Tibial nerve (tissue), 4 donors: ENCODE data around the gene PHOX2A.
"Not testable (repeated sequence)": the region's sequence is repeated elsewhere in the genome, so short reads cannot be mapped to it uniquely, and the experiment has no call there.

ENCODE experiments used
- EP300 ChIP-seq, 2 donors: sonication (generic); formaldehyde crosslinking; IDR thresholded peaks; one replicate each; pipeline ENCODE4 v1.6.1; 2017; ENCODE audit warnings: antibody characterized with exemption in 2 of 2, mild to moderate bottlenecking in 1 of 2
- POLR2A ChIP-seq, 2 donors: fragments of 450-650 bp; IDR thresholded peaks; one replicate each; pipeline ENCODE4 v1.6.1; 2017; ENCODE audit warnings: antibody characterized with exemption in 2 of 2, mild to moderate bottlenecking in 2 of 2, moderate library complexity in 2 of 2
- TF ChIP-seq, protein P1 (sequence below), 5 experiments: fragments of 200-600 bp in 3 of 5; fragments of 450-650 bp in 2 of 5; sonication (generic) in 3 of 5; IDR thresholded peaks; one replicate each; pipeline ENCODE4 v1.5.1; 2016 to 2019; ENCODE audit warnings: antibody characterized with exemption in 5 of 5, mild to moderate bottlenecking in 3 of 5, moderate library complexity in 2 of 5

DNA sequence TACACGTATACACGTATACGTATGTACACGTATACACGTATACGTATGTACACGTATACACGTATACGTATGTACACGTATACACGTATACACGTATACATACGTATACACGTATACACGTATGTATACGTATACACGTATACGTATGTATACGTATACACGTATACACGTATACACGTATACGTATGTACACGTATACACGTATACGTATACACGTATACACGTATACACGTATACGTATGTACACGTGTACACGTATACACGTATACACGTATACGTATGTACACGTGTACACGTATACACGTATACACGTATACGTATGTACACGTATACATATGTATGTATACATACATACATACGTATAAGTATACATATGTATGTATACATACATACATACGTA is 42.5 kb downstream of the PHOX2A start:
- TF ChIP-seq, protein P1, sequence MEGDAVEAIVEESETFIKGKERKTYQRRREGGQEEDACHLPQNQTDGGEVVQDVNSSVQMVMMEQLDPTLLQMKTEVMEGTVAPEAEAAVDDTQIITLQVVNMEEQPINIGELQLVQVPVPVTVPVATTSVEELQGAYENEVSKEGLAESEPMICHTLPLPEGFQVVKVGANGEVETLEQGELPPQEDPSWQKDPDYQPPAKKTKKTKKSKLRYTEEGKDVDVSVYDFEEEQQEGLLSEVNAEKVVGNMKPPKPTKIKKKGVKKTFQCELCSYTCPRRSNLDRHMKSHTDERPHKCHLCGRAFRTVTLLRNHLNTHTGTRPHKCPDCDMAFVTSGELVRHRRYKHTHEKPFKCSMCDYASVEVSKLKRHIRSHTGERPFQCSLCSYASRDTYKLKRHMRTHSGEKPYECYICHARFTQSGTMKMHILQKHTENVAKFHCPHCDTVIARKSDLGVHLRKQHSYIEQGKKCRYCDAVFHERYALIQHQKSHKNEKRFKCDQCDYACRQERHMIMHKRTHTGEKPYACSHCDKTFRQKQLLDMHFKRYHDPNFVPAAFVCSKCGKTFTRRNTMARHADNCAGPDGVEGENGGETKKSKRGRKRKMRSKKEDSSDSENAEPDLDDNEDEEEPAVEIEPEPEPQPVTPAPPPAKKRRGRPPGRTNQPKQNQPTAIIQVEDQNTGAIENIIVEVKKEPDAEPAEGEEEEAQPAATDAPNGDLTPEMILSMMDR (IDR thresholded peaks at IDR 0.05) = not testable (repeated sequence)
- TF ChIP-seq POLR2A, EP300 (IDR thresholded peaks at IDR 0.05): not testable (repeated sequence)
